Neural cell (in vitro differentiated cells): ENCODE results near the gene HIBCH. TPM values are rescaled to one million over a fixed set of nuclear protein-coding genes. Genes with fewer than 3 reads are reported as not detected.

Source experiments
- H2AFZ ChIP-seq: fragments of 200-600, 300-800 bp; sonication (generic), shearing (Covaris generic); 2 replicates; pipeline ENCODE4 v1.6.0; 2014; ENCODE audit warnings: low read depth, mild to moderate bottlenecking, antibody characterized with exemption, low read length, moderate library complexity
- H3F3A ChIP-seq: fragments of 200-600 bp; shearing (Covaris generic); 2 replicates; pipeline ENCODE4 v1.6.1; 2016; ENCODE audit warnings: mild to moderate bottlenecking, moderate library complexity, mixed read lengths, antibody characterized with exemption, low read length; ENCODE audit not compliant: insufficient read depth, poor library complexity, severe bottlenecking
- H3K27ac ChIP-seq: fragments of 200-600, 300-800 bp; sonication (generic), shearing (Covaris generic); 2 replicates; pipeline ENCODE4 v1.5.1; 2014; ENCODE audit warnings: mild to moderate bottlenecking, low read length, moderate library complexity
- H3K27me3 ChIP-seq: fragments of 300-800, 200-600 bp; sonication (generic), shearing (Covaris generic); 2 replicates; pipeline ENCODE4 v1.6.0; 2014; ENCODE audit warnings: mild to moderate bottlenecking, low read depth, low read length, moderate library complexity; ENCODE audit not compliant: insufficient read depth
- H3K36me3 ChIP-seq: fragments of 300-800, 200-600 bp; sonication (generic), shearing (Covaris generic); 2 replicates; pipeline ENCODE4 v1.5.1; 2014; ENCODE audit warnings: mild to moderate bottlenecking, antibody characterized with exemption, low read length, moderate library complexity; ENCODE audit not compliant: insufficient read depth
- H3K4me2 ChIP-seq: fragments of 300-800, 200-600 bp; sonication (generic), shearing (Covaris generic); 2 replicates; pipeline ENCODE4 v1.6.0; 2014; ENCODE audit warnings: mild to moderate bottlenecking, low read length
- H3K4me3 ChIP-seq: fragments of 300-800, 200-600 bp; sonication (generic), shearing (Covaris generic); 2 replicates; pipeline ENCODE4 v1.5.1; 2014; ENCODE audit warnings: mild to moderate bottlenecking, low read length, moderate library complexity
- H3K79me2 ChIP-seq: fragments of 200-600 bp; shearing (Covaris generic); replicated peaks from 2 replicates; pipeline ENCODE4 v1.6.0; 2014; ENCODE audit warnings: mild to moderate bottlenecking, low read length, moderate library complexity; ENCODE audit not compliant: insufficient read depth
- H3K9ac ChIP-seq: fragments of 300-800, 200-600 bp; sonication (generic), shearing (Covaris generic); 2 replicates; pipeline ENCODE4 v1.6.1; 2016; ENCODE audit warnings: mild to moderate bottlenecking, low read length, mixed read lengths
- H3K9me2 ChIP-seq: fragments of 200-600 bp; shearing (Covaris generic); 2 replicates; pipeline ENCODE4 v1.6.1; 2016; ENCODE audit warnings: mild to moderate bottlenecking, low read length, mixed read lengths; ENCODE audit not compliant: insufficient read depth
- H3K9me3 ChIP-seq: fragments of 200-600, 300-800 bp; sonication (generic), shearing (Covaris generic); 2 replicates; pipeline ENCODE4 v1.6.1; 2016; ENCODE audit warnings: mild to moderate bottlenecking, mixed run types, low read length, moderate library complexity, mixed read lengths
- H4K20me1 ChIP-seq: fragments of 200-600 bp; shearing (Covaris generic); 2 replicates; pipeline ENCODE4 v1.6.1; 2016; ENCODE audit warnings: mild to moderate bottlenecking, mixed run types; ENCODE audit not compliant: insufficient read depth
- CTCF ChIP-seq: fragments of 450-650 bp; IDR thresholded peaks from 2 replicates; pipeline ENCODE4 v1.5.1; 2014; ENCODE audit warnings: antibody characterized with exemption, mild to moderate bottlenecking, moderate library complexity; ENCODE audit not compliant: poor library complexity, severe bottlenecking
- EP300 ChIP-seq: fragments of 450-650 bp; conservative IDR thresholded peaks from 2 replicates; pipeline ENCODE4 v1.6.1; 2014; ENCODE audit warnings: antibody characterized with exemption, mild to moderate bottlenecking, moderate library complexity; ENCODE audit not compliant: poor library complexity, severe bottlenecking
- EZH2 ChIP-seq: fragments of 200-600, 300-800 bp; shearing (Covaris generic), sonication (generic); IDR thresholded peaks from 2 replicates; pipeline ENCODE4 v1.6.1; 2014; ENCODE audit warnings: antibody characterized with exemption, low read length, borderline replicate concordance, mild to moderate bottlenecking; ENCODE audit not compliant: insufficient read depth, poor library complexity, severe bottlenecking
- MXI1 ChIP-seq: fragments of 450-650 bp; conservative IDR thresholded peaks from 2 replicates; pipeline ENCODE4 v1.6.1; 2014; ENCODE audit warnings: antibody characterized with exemption, mild to moderate bottlenecking; ENCODE audit not compliant: poor library complexity, severe bottlenecking
- POLR2AphosphoS5 ChIP-seq: IDR thresholded peaks from 2 replicates; pipeline ENCODE4 v1.6.1; 2012
- RAD21 ChIP-seq: fragments of 450-650 bp; conservative IDR thresholded peaks from 2 replicates; pipeline ENCODE4 v1.6.1; 2014; ENCODE audit warnings: antibody characterized with exemption, mild to moderate bottlenecking, moderate library complexity
- REST ChIP-seq: IDR thresholded peaks from 2 replicates; pipeline ENCODE4 v1.6.1; 2012; ENCODE audit warnings: borderline replicate concordance
- SMC3 ChIP-seq: fragments of 450-650 bp; conservative IDR thresholded peaks from 2 replicates; pipeline ENCODE4 v1.6.1; 2014; ENCODE audit warnings: antibody characterized with exemption, mild to moderate bottlenecking, moderate library complexity; ENCODE audit not compliant: poor library complexity
- TAF1 ChIP-seq: IDR thresholded peaks from 2 replicates; pipeline ENCODE4 v1.6.1; 2012; ENCODE audit warnings: low read depth
- polyA plus RNA-seq: library from polyadenylated mRNA; depleted of rRNA; stranded (reverse); fragments of >200 nt; gene quantifications from 2 replicates; pipeline ENCODE4 v1.2.3, GENCODE V29; 2014

HIBCH gene
- polyA plus RNA-seq, 1 donor from 2014 or later, result 17.8 TPM

- no peaks in the 10 kb centered on the region for H4K20me1 ChIP-seq
- H3K4me2 ChIP-seq, result no peak overlapping the region
- no peaks in the 10 kb centered on the region for H3K27me3 ChIP-seq
- H3K9ac ChIP-seq, result no peak overlapping the region
- TF ChIP-seq RAD21 (no peak), REST (no peak), CTCF (no peak), MXI1 (no peak), SMC3 (no peak), EZH2 (no peak), POLR2AphosphoS5 (no peak), TAF1 (no peak)
- no peak overlapping the region for H3K27ac ChIP-seq
- H2AFZ ChIP-seq, result no peak overlapping the region
- H3F3A ChIP-seq, result no peaks in the 10 kb centered on the region
- no peaks in the 10 kb centered on the region for H3K9me2 ChIP-seq
- H3K36me3 ChIP-seq, result no peaks in the 10 kb centered on the region
- no peaks in the 10 kb centered on the region for H3K9me3 ChIP-seq
- no peaks in the 10 kb centered on the region for H3K79me2 ChIP-seq
- H3K4me3 ChIP-seq, result no peak overlapping the region
Observed at GRCh38 chr2:190217616-190218015, 102.0 kb downstream of the HIBCH start.

- Histone ChIP-seq H3K4me2 (no peak overlapping the region), H3K36me3 (no peaks in the 10 kb centered on the region), H4K20me1 (no peaks in the 10 kb centered on the region), H3K79me2 (no peaks in the 10 kb centered on the region), H3F3A (no peaks in the 10 kb centered on the region), H3K27me3 (no peaks in the 10 kb centered on the region), H3K27ac (no peak overlapping the region), H3K9me2 (no peaks in the 10 kb centered on the region), H3K4me3 (no peak overlapping the region), H3K9me3 (no peaks in the 10 kb centered on the region), H3K9ac (no peak overlapping the region), H2AFZ (no peak overlapping the region)
- TF ChIP-seq MXI1 (no peak), EZH2 (no peak), REST (no peak), EP300 (no peak), CTCF (no peak), TAF1 (no peak), POLR2AphosphoS5 (no peak), SMC3 (no peak)
Observed at GRCh38 chr2:190216829-190217228, 102.8 kb downstream of the HIBCH start.
